Measurements from ENCODE around the gene UBE2O.

Gene UBE2O

GRCh38 chr17:76385892-76386786 is 66.8 kb downstream of the UBE2O start (continued):
- TF ChIP-seq, protein P1, sequence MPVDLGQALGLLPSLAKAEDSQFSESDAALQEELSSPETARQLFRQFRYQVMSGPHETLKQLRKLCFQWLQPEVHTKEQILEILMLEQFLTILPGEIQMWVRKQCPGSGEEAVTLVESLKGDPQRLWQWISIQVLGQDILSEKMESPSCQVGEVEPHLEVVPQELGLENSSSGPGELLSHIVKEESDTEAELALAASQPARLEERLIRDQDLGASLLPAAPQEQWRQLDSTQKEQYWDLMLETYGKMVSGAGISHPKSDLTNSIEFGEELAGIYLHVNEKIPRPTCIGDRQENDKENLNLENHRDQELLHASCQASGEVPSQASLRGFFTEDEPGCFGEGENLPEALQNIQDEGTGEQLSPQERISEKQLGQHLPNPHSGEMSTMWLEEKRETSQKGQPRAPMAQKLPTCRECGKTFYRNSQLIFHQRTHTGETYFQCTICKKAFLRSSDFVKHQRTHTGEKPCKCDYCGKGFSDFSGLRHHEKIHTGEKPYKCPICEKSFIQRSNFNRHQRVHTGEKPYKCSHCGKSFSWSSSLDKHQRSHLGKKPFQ (tag by site-specific recombination; IDR thresholded peaks at IDR 0.05): no peak
- peak; percentile 51 for TF ChIP-seq SP3 (tag by site-specific recombination; IDR thresholded peaks at IDR 0.05)
- TF ChIP-seq ZFP69B (tag by site-specific recombination; IDR thresholded peaks at IDR 0.05): peak; percentile 59; the same call in 1 of the 2 replicates
- no peak for TF ChIP-seq ZNF302 (tag by site-specific recombination; IDR thresholded peaks at IDR 0.05; ENCODE audit: low read depth)
- TF ChIP-seq ZNF175 (tag by site-specific recombination; IDR thresholded peaks at IDR 0.05): no peak
- TF ChIP-seq ZBTB48 (tag by site-specific recombination; IDR thresholded peaks at IDR 0.05): peak; percentile 29; the same call in 1 of the 2 replicates
- peak; percentile 64 for TF ChIP-seq SCRT1 (tag by site-specific recombination; IDR thresholded peaks at IDR 0.05; ENCODE audit: borderline replicate concordance)
- TF ChIP-seq IKZF3 (tag by site-specific recombination; IDR thresholded peaks at IDR 0.05): peak; percentile 40; the same call in 1 of the 2 replicates
- TF ChIP-seq KLF1 (tag by site-specific recombination; IDR thresholded peaks at IDR 0.05): peak; percentile 80
- TF ChIP-seq HOXA7 (CRISPR knock-in tag; IDR thresholded peaks at IDR 0.05; ENCODE audit: borderline replicate concordance): no peak
- no peak for TF ChIP-seq EGR2 (tag by site-specific recombination; IDR thresholded peaks at IDR 0.05; ENCODE audit: low read depth)
- TF ChIP-seq KLF10 (tag by site-specific recombination; IDR thresholded peaks at IDR 0.05): peak; percentile 46; the same call in 1 of the 2 replicates
- TF ChIP-seq WT1 (tag by site-specific recombination; IDR thresholded peaks at IDR 0.05): no peak
- TF ChIP-seq ZNF391 (tag by site-specific recombination; IDR thresholded peaks at IDR 0.05; ENCODE audit: borderline replicate concordance, low read depth): 0 out of 2 replicates have a peak, but pooled peaks have one; percentile 24
- TF ChIP-seq ZNF610 (tag by site-specific recombination; IDR thresholded peaks at IDR 0.05; ENCODE audit: borderline replicate concordance): peak; percentile 67
- TF ChIP-seq ZNF501 (tag by site-specific recombination; IDR thresholded peaks at IDR 0.05): peak; percentile 48; the same call in 1 of the 2 replicates
- no peak for TF ChIP-seq ZNF366 (tag by site-specific recombination; conservative IDR thresholded peaks at IDR 0.05)
- no peak for TF ChIP-seq ZNF529 (tag by site-specific recombination; IDR thresholded peaks at IDR 0.05; ENCODE audit: insufficient replicate concordance)
- no peak; the same call in 1 of the 2 replicates for TF ChIP-seq ZNF76 (tag by site-specific recombination; IDR thresholded peaks at IDR 0.05; ENCODE audit: borderline replicate concordance, low read depth)
- no peak for TF ChIP-seq SP2 (tag by site-specific recombination; IDR thresholded peaks at IDR 0.05)
- no peak for TF ChIP-seq ZNF785 (tag by site-specific recombination; IDR thresholded peaks at IDR 0.05)
- TF ChIP-seq PRDM1 (tag by site-specific recombination; IDR thresholded peaks at IDR 0.05): no peak
- no peak for TF ChIP-seq ZNF221 (tag by site-specific recombination; IDR thresholded peaks at IDR 0.05; ENCODE audit: borderline replicate concordance)
- TF ChIP-seq ZNF530 (tag by site-specific recombination; IDR thresholded peaks at IDR 0.05; ENCODE audit: low read depth): no peak
- TF ChIP-seq ZSCAN23 (tag by site-specific recombination; IDR thresholded peaks at IDR 0.05): no peak
